H1 (cell line): ENCODE data around the gene MRPS16.

Experiments
- CEBPB ChIP-seq: IDR thresholded peaks from 2 replicates; pipeline ENCODE4 v1.6.1; 2012; ENCODE audit warnings: low read depth, low read length
- EP300 ChIP-seq, 2 experiments: IDR thresholded peaks; 1 replicate in 1 of 2; 2 replicates in 1 of 2; pipeline ENCODE4 v1.6.1; 2011 to 2012; ENCODE audit warnings: low read depth in 2 of 2, low read length in 2 of 2, mild to moderate bottlenecking in 2 of 2, borderline replicate concordance in 1 of 2, inconsistent platforms in 1 of 2, moderate library complexity in 1 of 2
- PHF8 ChIP-seq: fragments of 200-600 bp; sonication (generic); conservative IDR thresholded peaks from 2 replicates; pipeline ENCODE4 v1.7.1; 2012; ENCODE audit warnings: low read depth, mild to moderate bottlenecking, inconsistent platforms, low read length, moderate library complexity
- POLR2A ChIP-seq, 2 experiments: IDR thresholded peaks; 1 replicate in 1 of 2; 2 replicates in 1 of 2; pipeline ENCODE4 v1.6.1; 2011; ENCODE audit warnings: low read depth in 2 of 2, low read length in 2 of 2, mild to moderate bottlenecking in 2 of 2; ENCODE audit errors: control extremely low read depth in 1 of 2
- POLR2AphosphoS5 ChIP-seq: IDR thresholded peaks from 2 replicates; pipeline ENCODE4 v1.6.1; 2011; ENCODE audit warnings: low read depth, low read length
- RAD21 ChIP-seq, 2 experiments: IDR thresholded peaks in 1 of 2; conservative IDR thresholded peaks in 1 of 2; 2 replicates each; pipeline ENCODE4 v1.6.1; 2011; ENCODE audit warnings: low read depth in 2 of 2, low read length in 2 of 2, improper control_type of control experiment in 1 of 2, inconsistent platforms in 1 of 2, mild to moderate bottlenecking in 1 of 2, moderate library complexity in 1 of 2
- SIN3A ChIP-seq, 2 experiments: IDR thresholded peaks in 1 of 2; conservative IDR thresholded peaks in 1 of 2; 2 replicates each; pipeline ENCODE4 v1.6.1; 2011 to 2012; ENCODE audit warnings: low read length in 2 of 2, improper control_type of control experiment in 1 of 2, low read depth in 1 of 2, mild to moderate bottlenecking in 1 of 2
- YY1 ChIP-seq: IDR thresholded peaks from 2 replicates; pipeline ENCODE4 v1.6.1; 2011; ENCODE audit warnings: low read depth, mild to moderate bottlenecking, low read length
- TF ChIP-seq, protein P1 (sequence below), 3 experiments: IDR thresholded peaks; 1 replicate in 2 of 3; 2 replicates in 1 of 3; pipeline versions ENCODE4 v1.5.1 to v1.6.1; 2011; ENCODE audit warnings: low read length in 3 of 3, mild to moderate bottlenecking in 3 of 3, inconsistent platforms in 2 of 3, low read depth in 1 of 3, moderate library complexity in 1 of 3; ENCODE audit not compliant: insufficient read depth in 1 of 3; ENCODE audit errors: control extremely low read depth in 1 of 3

DNA sequence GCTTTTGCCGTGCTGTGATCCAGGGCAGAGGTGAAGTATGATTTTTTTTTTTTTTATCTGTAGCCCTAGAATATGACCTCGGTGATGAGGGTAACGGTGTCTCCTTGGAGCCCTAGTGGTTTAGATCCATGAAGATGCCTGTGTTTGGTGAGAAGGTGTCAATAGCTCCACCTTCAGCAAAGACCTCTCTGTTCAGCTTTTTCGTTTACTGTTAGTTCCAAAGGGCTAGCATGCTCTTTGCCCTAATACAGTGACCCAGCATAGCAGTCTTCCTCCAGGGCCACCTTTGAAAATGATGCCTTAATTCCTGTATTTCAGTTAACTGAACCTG is 746 bp upstream of the MRPS16 start:
- no peak for TF ChIP-seq YY1
- TF ChIP-seq SIN3A (conservative IDR thresholded peaks at IDR 0.05 in 1 of 2, IDR thresholded peaks at IDR 0.05 in 1 of 2; ENCODE audit: low read depth in 1 of 2, low read length in 2 of 2), result no peak
- TF ChIP-seq, protein P1, sequence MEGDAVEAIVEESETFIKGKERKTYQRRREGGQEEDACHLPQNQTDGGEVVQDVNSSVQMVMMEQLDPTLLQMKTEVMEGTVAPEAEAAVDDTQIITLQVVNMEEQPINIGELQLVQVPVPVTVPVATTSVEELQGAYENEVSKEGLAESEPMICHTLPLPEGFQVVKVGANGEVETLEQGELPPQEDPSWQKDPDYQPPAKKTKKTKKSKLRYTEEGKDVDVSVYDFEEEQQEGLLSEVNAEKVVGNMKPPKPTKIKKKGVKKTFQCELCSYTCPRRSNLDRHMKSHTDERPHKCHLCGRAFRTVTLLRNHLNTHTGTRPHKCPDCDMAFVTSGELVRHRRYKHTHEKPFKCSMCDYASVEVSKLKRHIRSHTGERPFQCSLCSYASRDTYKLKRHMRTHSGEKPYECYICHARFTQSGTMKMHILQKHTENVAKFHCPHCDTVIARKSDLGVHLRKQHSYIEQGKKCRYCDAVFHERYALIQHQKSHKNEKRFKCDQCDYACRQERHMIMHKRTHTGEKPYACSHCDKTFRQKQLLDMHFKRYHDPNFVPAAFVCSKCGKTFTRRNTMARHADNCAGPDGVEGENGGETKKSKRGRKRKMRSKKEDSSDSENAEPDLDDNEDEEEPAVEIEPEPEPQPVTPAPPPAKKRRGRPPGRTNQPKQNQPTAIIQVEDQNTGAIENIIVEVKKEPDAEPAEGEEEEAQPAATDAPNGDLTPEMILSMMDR (IDR thresholded peaks at IDR 0.05; ENCODE audit: control extremely low read depth in 1 of 3, insufficient read depth in 1 of 3, low read depth in 1 of 3, low read length in 3 of 3), result peak in 1 of 3 experiments; percentile 22; a peak in 1 of 4 replicates
- no peak for TF ChIP-seq POLR2A (IDR thresholded peaks at IDR 0.05; ENCODE audit: control extremely low read depth in 1 of 2, low read depth in 2 of 2, low read length in 2 of 2)
- TF ChIP-seq CEBPB, result no peak
- TF ChIP-seq POLR2AphosphoS5, result no peak; the same call in 1 of the 2 replicates
- no peak for TF ChIP-seq PHF8
- TF ChIP-seq EP300 (IDR thresholded peaks at IDR 0.05; ENCODE audit: borderline replicate concordance in 1 of 2, low read depth in 2 of 2, low read length in 2 of 2), result no peak
- TF ChIP-seq RAD21 (IDR thresholded peaks at IDR 0.05 in 1 of 2, conservative IDR thresholded peaks at IDR 0.05 in 1 of 2; ENCODE audit: low read depth in 2 of 2, low read length in 2 of 2), result no peak
